Keratinocyte (primary cell): ENCODE results near the gene PCDH15.

Source experiments
- CTCF ChIP-seq, 3 experiments: IDR thresholded peaks in 1 of 3; conservative IDR thresholded peaks in 1 of 3; optimal IDR thresholded peaks in 1 of 3; 2 replicates in 2 of 3; 3 replicates in 1 of 3; pipeline versions ENCODE3 to v1.5.1; 2011; ENCODE audit warnings: low read length in 3 of 3, mild to moderate bottlenecking in 3 of 3, moderate library complexity in 2 of 3, control low read depth in 1 of 3, inconsistent platforms in 1 of 3; ENCODE audit not compliant: insufficient read depth in 2 of 3; ENCODE audit errors: extremely low read depth in 1 of 3
- EZH2 ChIP-seq: IDR thresholded peaks from one replicate; pipeline ENCODE4 v1.6.1; 2012; ENCODE audit warnings: inconsistent platforms, mild to moderate bottlenecking, low read length, moderate library complexity

- TF ChIP-seq CTCF (optimal IDR thresholded peaks at IDR 0.05 in 1 of 3, IDR thresholded peaks at IDR 0.05 in 1 of 3, conservative IDR thresholded peaks at IDR 0.05 in 1 of 3; ENCODE audit: extremely low read depth in 1 of 3, insufficient read depth in 2 of 3, low read length in 3 of 3) = no peak
- no peak for TF ChIP-seq EZH2
These were observed 541.9 kb downstream of the PCDH15 start for GRCh38 chr10:54259104-54259503.
